ACHN (cell line): Measurements from ENCODE around the gene PCGF3.
A peak's percentile ranks its signal among the peaks of the same experiment; 100 is the strongest.
"Not testable (repeated sequence)": the region's sequence is repeated elsewhere in the genome, so short reads cannot be mapped to it uniquely, and the experiment has no call there.

Experiments
- DNase-seq: peaks from one replicate; pipeline ENCODE4 v3.0.0-alpha.2; 2015
- in situ Hi-C: cut with HindIII; loops from 2 replicates; pipeline ENCODE4 v1.10.0; 2017; ENCODE audit warnings: low sequenced_read_pairs, low pct_ligation_motif_present, low pct_unique_long_range_greater_than_20kb

PCGF3 gene

GRCh38 chr4:666822-667544 is 38.6 kb upstream of the PCGF3 start:
- DNase-seq: no peak
- in situ Hi-C loops: no loop called here

GRCh38 chr4:667545-667925 is 38.1 kb upstream of the PCGF3 start:
- in situ Hi-C loops: no loop called here
- DNase-seq: no peak

- DNase-seq, in situ Hi-C loops: not testable (repeated sequence)
Observed at GRCh38 chr4:668219-668618, 37.4 kb upstream of the PCGF3 start.

- in situ Hi-C loops, DNase-seq: not testable (repeated sequence)
Observed at GRCh38 chr4:669806-670559, 35.6 kb upstream of the PCGF3 start.

GRCh38 chr4:671769-672168 is 33.9 kb upstream of the PCGF3 start:
- in situ Hi-C loops: no loop called here
- DNase-seq: no peak

- in situ Hi-C loops: no loop called here
- DNase-seq: peak; percentile 27
Observed at GRCh38 chr4:673349-674091, 32.1 kb upstream of the PCGF3 start.

GRCh38 chr4:674172-675035 is 31.2 kb upstream of the PCGF3 start, which contains the start of the genes ATP5ME and MYL5:
TSS of gene ATP5ME (minus strand) at chr4:674276. CDS start at chr4:674247, 29 bp downstream.
TSS of gene MYL5 (plus strand) at chr4:674542. CDS start at chr4:678027, 3,485 bp downstream.
- DNase-seq: peak; percentile 91
- in situ Hi-C loops: no loop called here

GRCh38 chr4:675036-675882 is 30.4 kb upstream of the PCGF3 start:
- DNase-seq: peak; percentile 4
- in situ Hi-C loops: no loop called here

GRCh38 chr4:675980-676870 is 29.4 kb upstream of the PCGF3 start:
- in situ Hi-C loops: no loop called here
- DNase-seq: no peak

- in situ Hi-C loops: no loop called here
- DNase-seq: no peak
Observed at GRCh38 chr4:676871-677235, 28.8 kb upstream of the PCGF3 start.

GRCh38 chr4:677431-678293 is 28.0 kb upstream of the PCGF3 start:
- DNase-seq: no peak
- in situ Hi-C loops: no loop called here

GRCh38 chr4:678331-679103 is 27.1 kb upstream of the PCGF3 start:
- no peak for DNase-seq
- in situ Hi-C loops: no loop called here

- in situ Hi-C loops: no loop called here
- DNase-seq: no peak
Observed at GRCh38 chr4:679104-679481, 26.5 kb upstream of the PCGF3 start.

GRCh38 chr4:679629-680028 is 26.0 kb upstream of the PCGF3 start:
- in situ Hi-C loops: no loop called here
- no peak for DNase-seq

GRCh38 chr4:680091-680490 is 25.5 kb upstream of the PCGF3 start:
- no peak for DNase-seq
- in situ Hi-C loops: no loop called here
